G401 (cell line): ENCODE results near the gene SHCBP1L. TPM values are rescaled to one million over a fixed set of nuclear protein-coding genes. Genes with fewer than 3 reads are reported as not detected.
"Not testable (repeated sequence)": the region's sequence is repeated elsewhere in the genome, so short reads cannot be mapped to it uniquely, and the experiment has no call there.

Source experiments
- DNase-seq: peaks from one replicate; pipeline ENCODE4 v3.0.0-alpha.2; 2015; ENCODE audit warnings: low spot score
- in situ Hi-C: cut with HindIII; loops from 2 replicates; pipeline ENCODE4 v1.10.0; 2016; ENCODE audit warnings: low sequenced_read_pairs, mixed read lengths
- total RNA-seq: library from RNA; depleted of rRNA; stranded (reverse); fragments of >200 nt; shearing (Covaris generic); gene quantifications from 2 replicates; pipeline ENCODE4 v1.2.3, GENCODE V29; 2014

Gene SHCBP1L
- total RNA-seq, 1 experiment from 2014 or later = not detected

- no peak for DNase-seq
- in situ Hi-C loops = no loop called here
Observed at GRCh38 chr1:182909578-182909977, 43.4 kb downstream of the SHCBP1L start.

GRCh38 chr1:182905321-182905720 lies 47.6 kb downstream of the SHCBP1L start:
- in situ Hi-C loops = no loop called here
- no peak for DNase-seq

DNA sequence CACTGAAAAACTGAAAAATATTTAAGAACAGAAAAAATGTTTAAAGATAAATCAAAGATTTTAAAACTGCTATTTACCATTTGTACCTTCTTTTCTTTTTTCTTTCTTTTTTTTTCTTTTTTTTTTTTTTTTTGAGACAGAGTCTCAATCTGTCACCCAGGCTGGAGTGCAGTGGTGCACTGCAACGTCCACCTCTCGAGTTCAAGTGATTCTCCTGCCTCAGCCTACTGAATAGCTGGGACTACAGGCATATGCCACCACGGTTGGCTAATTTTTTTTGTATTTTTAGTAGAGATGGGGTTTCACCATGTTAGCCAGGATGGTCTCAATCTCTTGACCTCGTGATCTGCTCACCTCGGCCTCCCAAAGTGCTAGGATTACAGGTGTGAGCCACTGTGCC lies 51.0 kb downstream of the SHCBP1L start:
- in situ Hi-C loops = not testable (repeated sequence)

GRCh38 chr1:182897696-182898095 lies 55.3 kb downstream of the SHCBP1L start:
- no peak for DNase-seq
- in situ Hi-C loops = no loop called here

More for the DNA sequence above, 51.0 kb downstream of the SHCBP1L start:
- not testable (repeated sequence) for DNase-seq

DNA sequence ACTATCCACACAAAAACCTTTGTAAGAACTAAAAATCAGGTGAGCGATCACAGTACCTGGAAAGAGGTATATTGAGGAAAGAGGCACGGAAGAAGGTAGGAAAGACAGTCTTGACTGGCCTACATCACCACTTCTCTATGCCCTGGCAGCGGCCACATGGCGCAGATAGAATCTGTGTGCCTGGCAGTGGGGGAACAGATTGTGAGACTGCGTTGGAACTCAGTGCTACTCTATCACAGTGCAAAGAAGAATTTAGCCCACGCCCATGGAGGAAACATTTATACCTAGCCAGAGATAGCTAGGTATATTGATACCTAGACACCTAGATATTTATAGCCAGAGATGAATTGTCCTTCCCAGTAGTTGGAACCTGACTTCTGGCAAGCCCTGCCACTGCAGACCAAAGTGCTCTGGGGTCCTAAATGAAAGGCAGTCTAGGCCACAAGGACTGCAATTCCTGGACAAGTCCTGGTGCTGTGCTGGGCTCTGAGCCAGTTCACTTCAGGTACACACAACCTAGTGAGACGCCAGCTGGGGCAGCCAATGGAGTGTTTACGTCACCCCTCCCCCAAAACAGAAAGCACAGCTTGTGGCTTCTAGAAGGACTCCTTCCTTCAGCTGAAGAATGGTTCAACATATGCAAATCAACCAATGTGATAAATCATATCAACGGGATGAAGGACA lies 61.9 kb downstream of the SHCBP1L start:
- in situ Hi-C loops = no loop called here
- DNase-seq = peak; percentile 73

DNA sequence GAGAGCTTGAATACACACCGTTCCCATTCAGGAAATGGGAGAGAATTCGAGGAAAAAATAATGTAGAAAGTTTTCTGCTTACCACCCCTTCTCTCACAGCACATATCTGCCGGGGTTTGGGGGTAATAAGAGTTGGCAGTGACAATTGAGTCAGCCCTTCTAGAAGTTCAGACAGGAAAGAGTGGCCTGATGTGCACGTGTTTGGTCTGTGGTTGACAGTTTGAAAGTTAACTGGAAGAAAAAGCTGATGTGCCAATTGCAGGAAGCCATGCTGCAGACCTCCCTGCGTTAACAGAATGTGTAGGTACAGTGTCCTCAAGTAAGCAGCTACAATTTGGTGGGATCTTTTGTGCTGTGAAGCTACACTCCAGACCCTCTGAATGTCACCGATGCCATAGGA lies 63.0 kb downstream of the SHCBP1L start:
- in situ Hi-C loops = no loop called here
- DNase-seq = peak; percentile 6

DNA sequence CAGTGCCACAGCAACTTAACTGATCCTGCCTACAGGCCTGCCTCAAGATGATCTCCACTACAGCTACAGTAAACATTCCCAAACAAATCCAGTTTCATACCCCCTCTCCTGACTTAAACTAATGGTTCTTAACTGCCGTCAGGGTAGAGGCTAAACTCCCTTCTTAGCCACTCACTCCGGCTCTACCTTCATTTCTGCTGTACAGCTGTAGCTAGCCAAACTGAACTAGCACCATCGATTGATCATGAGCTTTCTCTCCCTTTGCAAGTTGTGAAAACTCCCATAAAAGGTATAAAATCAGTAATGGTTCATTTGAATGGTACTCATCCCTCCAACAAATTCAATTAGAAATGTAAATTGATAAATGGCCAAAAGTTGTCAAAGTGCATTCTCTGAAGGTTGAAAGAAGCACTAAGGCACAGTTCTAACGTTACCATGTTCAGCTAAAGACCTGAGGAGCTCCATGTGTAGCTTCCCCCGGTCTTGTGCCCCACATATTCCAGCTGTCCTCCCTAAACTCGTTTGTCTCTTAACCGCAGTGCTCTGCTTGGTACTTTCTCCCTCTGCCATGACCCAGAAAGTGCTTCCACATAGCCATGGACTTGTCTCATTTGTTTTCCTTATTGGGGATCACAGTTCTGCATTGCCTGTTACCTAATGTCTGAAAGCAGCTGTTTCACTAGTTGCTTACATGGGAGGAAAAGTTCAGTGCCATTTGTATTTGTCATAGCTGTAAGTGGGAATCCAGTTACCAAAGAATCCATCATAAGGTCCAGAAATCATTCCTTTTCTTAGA lies 64.0 kb downstream of the SHCBP1L start:
- in situ Hi-C loops = no loop called here
- DNase-seq = peak; percentile 16

DNA sequence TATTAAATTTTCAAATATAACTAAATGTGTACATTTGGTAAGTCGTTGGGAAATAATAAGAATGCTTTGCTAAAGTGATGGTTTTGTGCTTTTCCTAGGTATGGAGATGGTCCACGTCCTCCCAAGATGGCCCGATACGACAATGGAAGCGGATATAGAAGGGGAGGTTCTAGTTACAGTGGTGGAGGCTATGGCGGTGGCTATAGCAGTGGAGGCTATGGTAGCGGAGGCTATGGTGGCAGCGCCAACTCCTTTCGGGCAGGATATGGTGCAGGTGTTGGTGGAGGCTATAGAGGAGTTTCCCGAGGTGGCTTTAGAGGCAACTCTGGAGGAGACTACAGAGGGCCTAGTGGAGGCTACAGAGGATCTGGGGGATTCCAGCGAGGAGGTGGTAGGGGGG lies 66.0 kb downstream of the SHCBP1L start:
- DNase-seq = no peak
- in situ Hi-C loops = no loop called here

- no peak for DNase-seq
- in situ Hi-C loops = no loop called here
Observed at GRCh38 chr1:182885591-182885990, 67.4 kb downstream of the SHCBP1L start.

- in situ Hi-C loops = no loop called here
- DNase-seq = no peak
Observed at GRCh38 chr1:182884872-182885271, 68.1 kb downstream of the SHCBP1L start.

GRCh38 chr1:182877842-182878241 lies 75.1 kb downstream of the SHCBP1L start:
- in situ Hi-C loops = no loop called here
- no peak for DNase-seq

DNA sequence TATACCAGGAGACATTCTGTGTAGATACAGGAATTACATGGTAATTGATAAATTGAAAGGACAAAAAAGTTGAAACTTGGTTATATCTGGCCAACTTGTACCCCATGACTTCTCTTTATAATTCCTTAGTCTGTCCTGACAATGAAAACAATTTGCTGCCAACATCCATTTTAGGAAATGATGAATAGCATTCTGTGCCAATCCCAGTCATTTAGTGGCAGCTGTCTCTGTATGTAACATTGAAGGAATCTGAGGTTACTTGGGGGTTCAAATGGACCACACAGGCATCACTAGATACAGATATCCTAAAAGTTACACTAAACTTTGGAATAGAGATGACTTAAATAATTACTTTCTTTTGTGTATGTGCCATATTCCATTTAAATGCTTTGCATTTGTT lies 75.6 kb downstream of the SHCBP1L start:
- no peak for DNase-seq
- in situ Hi-C loops = no loop called here

DNA sequence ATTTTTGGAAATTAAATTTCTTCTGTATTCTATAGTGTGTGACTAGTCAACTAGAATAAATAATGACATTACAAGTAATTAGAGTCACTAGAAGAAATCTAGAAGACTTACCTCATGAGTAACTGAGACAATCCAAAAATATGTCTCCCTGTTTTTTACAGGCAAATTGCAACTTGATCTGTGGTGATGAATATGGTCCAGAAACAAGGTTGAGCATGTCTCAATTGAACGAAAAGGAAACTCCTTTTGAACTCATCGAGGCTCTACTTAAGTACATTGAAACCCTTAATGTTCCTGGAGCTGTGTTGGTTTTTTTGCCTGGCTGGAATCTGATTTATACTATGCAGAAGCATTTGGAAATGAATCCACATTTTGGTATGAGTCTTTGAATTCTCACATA lies 77.1 kb downstream of the SHCBP1L start:
- no peak for DNase-seq
- in situ Hi-C loops = no loop called here

- DNase-seq = no peak
- in situ Hi-C loops = no loop called here
Observed at GRCh38 chr1:182872881-182873280, 80.1 kb downstream of the SHCBP1L start.

- in situ Hi-C loops = no loop called here
- no peak for DNase-seq
Observed at GRCh38 chr1:182869241-182869666, 83.7 kb downstream of the SHCBP1L start.

GRCh38 chr1:182867861-182868260 lies 85.1 kb downstream of the SHCBP1L start:
- DNase-seq = no peak
- in situ Hi-C loops = no loop called here

GRCh38 chr1:182863940-182864339 lies 89.0 kb downstream of the SHCBP1L start:
- in situ Hi-C loops = no loop called here
- DNase-seq = no peak

DNA sequence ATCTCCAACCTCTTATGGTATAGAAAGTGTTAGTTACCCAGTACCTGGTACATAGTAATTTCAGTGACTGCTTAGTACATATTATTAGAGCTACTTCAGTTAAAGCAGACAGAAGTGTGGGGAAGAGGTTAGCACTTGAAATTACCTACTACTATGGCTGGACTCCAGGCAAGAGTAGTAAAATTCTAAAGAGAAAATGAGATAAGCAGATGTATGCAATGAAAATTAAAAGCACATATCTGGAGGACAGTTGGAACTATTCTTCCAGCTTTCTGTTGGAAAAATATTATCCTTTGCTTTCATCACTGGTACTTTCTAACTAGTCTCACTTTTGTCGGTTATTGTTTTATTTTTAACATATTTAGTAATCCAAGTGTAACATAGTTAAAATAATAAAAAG lies 90.1 kb downstream of the SHCBP1L start:
- no peak for DNase-seq
- in situ Hi-C loops = no loop called here

DNA sequence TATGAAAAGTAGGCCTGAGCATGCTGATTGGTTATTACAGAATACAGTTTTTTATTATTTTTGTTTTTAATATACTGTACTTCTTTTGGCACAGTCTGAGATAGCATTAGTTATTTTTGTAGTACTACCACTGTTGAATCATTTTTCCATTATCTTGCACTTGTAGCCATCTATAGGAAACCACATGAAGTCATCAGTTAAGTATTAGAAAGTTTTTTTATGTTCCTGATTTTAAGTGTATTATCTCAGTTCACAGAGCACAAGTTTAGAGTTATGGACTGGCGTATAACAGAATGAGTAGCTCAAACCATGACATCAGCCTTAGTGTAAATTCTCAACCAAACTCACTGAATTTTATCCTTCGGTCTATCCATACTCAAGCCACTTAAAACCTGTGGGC lies 91.0 kb downstream of the SHCBP1L start:
- no peak for DNase-seq
- in situ Hi-C loops = no loop called here

DNA sequence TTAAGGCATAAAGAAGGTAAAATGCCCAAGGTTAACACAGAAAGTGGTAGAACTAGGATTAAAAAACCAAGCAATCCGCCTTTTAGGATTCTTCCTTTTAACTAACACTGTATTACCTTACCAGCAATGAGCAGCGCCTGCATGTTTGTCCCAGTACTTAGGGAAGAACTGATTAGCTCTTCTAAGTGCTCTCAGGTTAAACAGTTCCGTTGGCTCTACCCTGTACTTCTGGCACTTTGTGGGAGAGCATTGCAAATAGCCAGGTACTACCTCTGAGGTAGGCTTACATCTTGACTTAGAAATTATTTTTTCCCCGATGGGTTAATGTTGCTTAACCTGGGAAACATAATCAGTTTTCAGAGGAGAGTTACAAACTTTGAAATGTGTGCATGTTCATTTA lies 92.3 kb downstream of the SHCBP1L start:
- in situ Hi-C loops = no loop called here
- DNase-seq = no peak

- in situ Hi-C loops = no loop called here
- DNase-seq = no peak
Observed at GRCh38 chr1:182857212-182857611, 95.8 kb downstream of the SHCBP1L start.
